Left ventricle myocardium inferior (tissue), 1 donor: Measurements from ENCODE around the gene LARGE1. TPM values are rescaled to one million over a fixed set of nuclear protein-coding genes. Genes with fewer than 3 reads are reported as not detected.

Experiments
- DNase-seq: peaks from one replicate; pipeline ENCODE4 v3.0.0-alpha.2; 2020
- H3K27ac ChIP-seq: fragments of 200-600 bp; replicated peaks from 2 replicates; pipeline ENCODE4 v1.8.0; 2021
- H3K27me3 ChIP-seq: fragments of 200-600 bp; 2 replicates; pipeline ENCODE4 v1.8.0; 2021; ENCODE audit warnings: low read depth
- H3K36me3 ChIP-seq: fragments of 200-600 bp; 2 replicates; pipeline ENCODE4 v1.8.0; 2021
- H3K4me1 ChIP-seq: fragments of 200-600 bp; 2 replicates; pipeline ENCODE4 v1.8.0; 2021
- H3K4me3 ChIP-seq: fragments of 200-600 bp; 2 replicates; pipeline ENCODE4 v1.8.0; 2021; ENCODE audit warnings: mild to moderate bottlenecking, moderate library complexity
- H3K9me3 ChIP-seq: fragments of 200-600 bp; replicated peaks from 2 replicates; pipeline ENCODE4 v1.8.0; 2021
- intact Hi-C: fragments of 100-400 bp; cut with micrococcal nuclease; formaldehyde crosslinking; loops from one replicate; pipeline ENCODE4 v1.11.0; 2022
- total RNA-seq: library from RNA; stranded (reverse); fragmentation: NEBNext Ultra II Directional; extraction: Animal tissue kit (Norgen Biotek cat#: 25700); gene quantifications from one replicate; pipeline ENCODE4 v1.2.1, GENCODE V29; 2021
- TF ChIP-seq, protein P1 (sequence below): fragments of 200-600 bp; IDR thresholded peaks from 2 replicates; pipeline ENCODE4 v1.8.0; 2021; ENCODE audit warnings: antibody characterized with exemption, mild to moderate bottlenecking, borderline replicate concordance
- donor health status: DM: no; HTN: yes; CAD: no; lungs with severe emphysema.

The LARGE1 gene
- total RNA-seq, 1 donor from 2014 or later = 117 TPM

DNA sequence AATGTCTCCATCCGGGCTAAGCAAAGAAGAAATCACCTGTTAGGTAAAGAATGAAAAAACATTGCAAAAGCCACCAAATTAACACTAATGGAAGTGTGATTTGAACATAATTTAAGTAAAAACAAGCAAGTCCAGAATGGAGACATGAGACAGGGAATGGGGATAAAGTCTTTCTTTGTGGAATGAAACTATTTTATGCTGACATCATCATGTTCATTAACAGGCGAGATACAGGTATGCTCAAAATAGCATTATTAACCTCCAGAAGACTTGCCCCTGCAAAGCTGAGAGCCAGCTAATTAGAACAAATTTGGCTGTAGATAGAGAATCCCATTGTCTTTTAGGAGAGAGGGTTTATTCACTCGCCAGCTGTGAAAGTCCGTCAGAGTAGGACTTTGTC, 4.9 kb upstream of the LARGE1 start:
- no peak overlapping the region for H3K4me3 ChIP-seq
- intact Hi-C loops = no loop called here
- TF ChIP-seq, protein P1, sequence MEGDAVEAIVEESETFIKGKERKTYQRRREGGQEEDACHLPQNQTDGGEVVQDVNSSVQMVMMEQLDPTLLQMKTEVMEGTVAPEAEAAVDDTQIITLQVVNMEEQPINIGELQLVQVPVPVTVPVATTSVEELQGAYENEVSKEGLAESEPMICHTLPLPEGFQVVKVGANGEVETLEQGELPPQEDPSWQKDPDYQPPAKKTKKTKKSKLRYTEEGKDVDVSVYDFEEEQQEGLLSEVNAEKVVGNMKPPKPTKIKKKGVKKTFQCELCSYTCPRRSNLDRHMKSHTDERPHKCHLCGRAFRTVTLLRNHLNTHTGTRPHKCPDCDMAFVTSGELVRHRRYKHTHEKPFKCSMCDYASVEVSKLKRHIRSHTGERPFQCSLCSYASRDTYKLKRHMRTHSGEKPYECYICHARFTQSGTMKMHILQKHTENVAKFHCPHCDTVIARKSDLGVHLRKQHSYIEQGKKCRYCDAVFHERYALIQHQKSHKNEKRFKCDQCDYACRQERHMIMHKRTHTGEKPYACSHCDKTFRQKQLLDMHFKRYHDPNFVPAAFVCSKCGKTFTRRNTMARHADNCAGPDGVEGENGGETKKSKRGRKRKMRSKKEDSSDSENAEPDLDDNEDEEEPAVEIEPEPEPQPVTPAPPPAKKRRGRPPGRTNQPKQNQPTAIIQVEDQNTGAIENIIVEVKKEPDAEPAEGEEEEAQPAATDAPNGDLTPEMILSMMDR = no peak
- no peak for DNase-seq
- H3K9me3 ChIP-seq = no peaks in the 10 kb centered on the region
- no peaks in the 10 kb centered on the region for H3K27me3 ChIP-seq
- peaks cover 25% of the 10 kb centered on the region for H3K4me1 ChIP-seq
- H3K36me3 ChIP-seq = no peaks in the 10 kb centered on the region
- no peak overlapping the region for H3K27ac ChIP-seq

DNA sequence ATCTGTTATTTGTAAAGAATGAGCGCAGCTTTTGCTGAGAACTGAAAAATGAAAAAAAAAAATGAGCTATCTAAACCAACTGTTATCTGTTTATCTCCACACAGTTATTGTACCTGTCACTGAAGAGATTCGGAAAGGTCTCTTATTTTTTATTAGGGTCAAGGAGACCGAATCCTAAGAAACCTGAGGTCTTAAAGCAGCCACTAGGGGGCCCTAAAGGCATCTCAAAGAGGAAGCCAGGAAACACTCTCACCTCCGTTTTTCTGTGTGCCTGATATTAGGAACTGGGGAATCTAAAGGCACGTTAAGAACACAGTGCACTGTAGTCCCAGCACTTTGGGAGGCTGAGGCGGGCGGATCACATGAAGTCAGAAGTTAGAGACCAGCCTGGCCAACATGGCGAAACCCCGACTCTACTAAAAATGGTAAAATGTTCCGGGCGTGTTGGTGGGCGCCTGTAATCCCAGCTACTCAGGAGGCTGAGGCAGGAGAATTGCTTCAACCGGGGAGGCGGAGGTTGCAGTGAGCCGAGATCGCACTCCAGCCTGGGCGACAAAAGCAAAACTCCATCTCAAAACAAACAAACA, 3.5 kb upstream of the LARGE1 start:
- intact Hi-C loops = no loop called here

DNA sequence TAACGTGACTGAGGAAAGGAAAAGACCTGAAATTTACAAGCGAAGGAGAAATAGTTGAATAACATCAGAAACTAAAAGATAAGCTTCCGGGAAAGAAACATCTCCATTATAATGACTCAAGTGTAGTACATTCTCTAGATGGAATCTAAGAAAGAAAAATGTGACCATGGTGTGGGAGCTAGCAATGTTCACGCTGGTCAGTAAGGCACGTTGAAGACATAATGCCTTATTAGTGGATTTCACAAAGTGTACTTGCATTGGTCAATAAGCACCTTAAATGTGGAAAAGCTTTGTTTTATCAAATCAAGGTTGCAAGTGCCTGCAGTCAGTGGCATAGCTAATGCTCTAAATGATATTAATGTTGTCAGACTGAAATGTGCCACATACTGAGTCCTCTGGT, 2.8 kb upstream of the LARGE1 start:
- Histone ChIP-seq H3K27ac (peak overlapping the region; percentile 92), H3K27me3 (no peaks in the 10 kb centered on the region), H3K9me3 (no peaks in the 10 kb centered on the region), H3K4me1 (peaks cover 47% of the 10 kb centered on the region), H3K36me3 (no peaks in the 10 kb centered on the region), H3K4me3 (peak overlapping the region; percentile 89)
- intact Hi-C loops = no loop called here
- DNase-seq = no peak
- TF ChIP-seq, protein P1 = no peak

More for the DNA sequence above, 3.5 kb upstream of the LARGE1 start:
- no peaks in the 10 kb centered on the region for H3K27me3 ChIP-seq
- H3K4me1 ChIP-seq = peaks cover 40% of the 10 kb centered on the region
- peak overlapping the region; percentile 89 for H3K4me3 ChIP-seq
- no peak for DNase-seq
- no peaks in the 10 kb centered on the region for H3K9me3 ChIP-seq
- H3K27ac ChIP-seq = no peak overlapping the region
- H3K36me3 ChIP-seq = no peaks in the 10 kb centered on the region
- TF ChIP-seq, protein P1 = peak; percentile 88

DNA sequence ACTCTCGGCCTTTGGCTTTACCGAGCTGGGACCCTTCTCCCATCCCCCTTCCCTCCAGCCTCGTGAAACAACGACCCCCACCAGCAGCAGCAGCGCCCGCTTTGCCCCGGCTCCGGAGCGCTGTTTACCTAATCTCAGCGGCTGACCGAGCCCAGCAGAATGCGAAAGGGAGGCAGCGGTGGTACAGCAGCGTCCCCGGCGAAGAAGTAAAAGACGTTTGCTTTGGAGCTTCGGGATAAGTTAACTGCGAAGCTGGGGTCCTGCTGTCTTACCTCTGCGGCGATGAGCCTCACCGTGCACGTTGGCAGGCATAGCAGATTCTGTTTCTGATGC, 2.0 kb upstream of the LARGE1 start:
- TF ChIP-seq, protein P1 = no peak
- Histone ChIP-seq H3K27me3 (no peaks in the 10 kb centered on the region), H3K36me3 (no peaks in the 10 kb centered on the region), H3K27ac (peak overlapping the region; percentile 92), H3K4me3 (peak overlapping the region; percentile 89), H3K9me3 (no peaks in the 10 kb centered on the region), H3K4me1 (peaks cover 54% of the 10 kb centered on the region)
- DNase-seq = peak; percentile 25
- intact Hi-C loops = no loop called here

DNA sequence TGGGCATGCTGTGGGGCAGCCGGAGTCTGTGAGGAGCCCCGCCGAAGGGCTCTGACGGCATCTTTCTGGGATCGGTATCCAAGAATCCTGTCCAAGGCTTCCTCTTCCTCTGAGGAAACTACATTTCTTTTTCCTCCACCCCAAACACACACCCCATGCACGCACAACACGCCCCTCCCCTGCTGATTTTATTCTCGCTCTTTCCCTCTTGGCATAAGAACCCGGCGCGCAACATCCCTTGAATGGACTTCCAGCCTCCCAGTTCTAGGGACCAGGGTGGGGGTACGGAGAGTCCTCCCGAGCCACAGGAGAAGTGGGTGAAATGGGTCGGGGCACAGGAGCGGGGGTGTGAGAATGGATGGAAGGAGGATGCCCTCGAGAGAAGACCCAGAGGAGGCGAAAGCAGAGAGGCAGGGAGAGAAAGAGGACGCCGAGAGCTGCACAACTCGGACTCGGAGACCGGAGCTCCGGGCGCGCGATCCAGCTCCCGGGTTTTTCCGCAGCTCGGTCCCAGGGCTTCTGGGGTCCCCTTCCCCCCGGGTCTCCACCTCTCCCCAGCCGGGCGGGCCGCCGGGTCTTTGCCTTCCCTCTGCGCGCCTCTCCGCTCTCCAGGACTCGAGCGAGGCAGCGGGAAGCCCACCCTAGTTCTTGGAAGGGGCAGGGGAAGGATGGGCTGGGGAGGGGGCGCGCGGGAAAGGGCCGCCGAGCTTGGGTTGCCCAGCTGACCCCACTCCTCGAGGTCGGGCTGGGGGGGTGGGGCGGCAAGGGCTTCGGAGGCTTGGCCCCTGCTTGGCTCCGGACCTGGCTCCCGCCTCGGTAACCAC, 1.5 kb upstream of the LARGE1 start:
- intact Hi-C loops = no loop called here
- H3K36me3 ChIP-seq = no peaks in the 10 kb centered on the region

More for the DNA sequence above, 1.5 kb upstream of the LARGE1 start:
- no peaks in the 10 kb centered on the region for H3K9me3 ChIP-seq
- peak overlapping the region; percentile 92 for H3K27ac ChIP-seq
- TF ChIP-seq, protein P1 = no peak
- H3K4me1 ChIP-seq = peaks cover 59% of the 10 kb centered on the region
- peak overlapping the region; percentile 89 for H3K4me3 ChIP-seq
- H3K27me3 ChIP-seq = no peaks in the 10 kb centered on the region
- DNase-seq = peak; percentile 68
